Islet of Langerhans (tissue), 1 donor: ENCODE results near the gene CROCC.

ENCODE experiments used
- FAIRE-seq: peaks from one replicate; lab custom pipeline; 2011; peaks lifted over from hg19 to GRCh38; lab: Jason Lieb, UNC

The CROCC gene

GRCh38 chr1:16986560-16986959 is 64.8 kb downstream of the CROCC start:
- FAIRE-seq: no peak

GRCh38 chr1:16986962-16987361 is 65.2 kb downstream of the CROCC start:
- no peak for FAIRE-seq

- FAIRE-seq: no peak
Measured at GRCh38 chr1:16988210-16988609, 66.5 kb downstream of the CROCC start.

GRCh38 chr1:16989676-16990391 is 68.1 kb downstream of the CROCC start:
- FAIRE-seq: no peak

DNA sequence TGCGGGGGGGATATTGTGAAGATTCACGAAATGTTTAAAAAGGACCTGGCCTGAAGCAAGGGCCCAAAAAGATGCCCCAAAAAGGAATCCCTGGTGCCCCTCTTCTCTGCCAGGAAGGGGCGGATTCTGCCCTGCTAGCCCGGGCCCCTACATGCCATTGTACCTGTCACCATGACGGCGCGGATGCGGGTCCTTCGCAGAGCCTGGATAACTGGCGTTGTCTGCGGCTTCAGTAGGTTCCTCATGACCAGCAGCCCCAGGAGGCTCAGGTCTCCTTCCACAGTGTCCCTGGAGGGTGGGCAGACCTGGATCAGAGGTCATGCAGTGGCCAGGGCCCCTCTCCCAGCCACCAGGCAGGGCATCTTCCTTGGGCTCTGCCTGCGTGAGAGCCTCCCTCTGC is 69.8 kb downstream of the CROCC start:
- no peak for FAIRE-seq

GRCh38 chr1:16992102-16992501 is 70.4 kb downstream of the CROCC start:
- FAIRE-seq: no peak

GRCh38 chr1:16992675-16993074 is 70.9 kb downstream of the CROCC start:
- FAIRE-seq: no peak

GRCh38 chr1:16993521-16994038 is 71.8 kb downstream of the CROCC start:
- no peak for FAIRE-seq

- FAIRE-seq: no peak
Measured at GRCh38 chr1:16996845-16997244, 75.1 kb downstream of the CROCC start.

DNA sequence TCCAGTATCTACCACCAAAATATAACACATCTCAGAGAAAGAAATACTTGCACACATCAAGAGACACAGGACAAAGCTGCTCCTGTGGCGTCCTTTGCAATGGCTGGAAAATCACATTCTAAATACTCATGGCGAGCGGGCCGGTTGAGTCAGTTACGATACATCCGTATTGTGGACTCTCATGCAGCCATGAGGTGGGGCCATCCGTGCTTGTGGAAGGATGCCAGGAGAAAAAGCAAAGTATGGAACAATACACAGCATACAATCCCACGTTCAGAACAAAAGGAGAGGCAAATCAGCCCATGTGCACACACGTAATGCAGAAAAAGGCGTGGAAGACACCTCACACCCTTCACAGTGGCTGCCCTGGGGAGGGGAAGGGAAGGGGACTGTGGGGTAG is 76.9 kb downstream of the CROCC start:
- FAIRE-seq: no peak

- FAIRE-seq: no peak
Measured at GRCh38 chr1:16999863-17000262, 78.1 kb downstream of the CROCC start.

DNA sequence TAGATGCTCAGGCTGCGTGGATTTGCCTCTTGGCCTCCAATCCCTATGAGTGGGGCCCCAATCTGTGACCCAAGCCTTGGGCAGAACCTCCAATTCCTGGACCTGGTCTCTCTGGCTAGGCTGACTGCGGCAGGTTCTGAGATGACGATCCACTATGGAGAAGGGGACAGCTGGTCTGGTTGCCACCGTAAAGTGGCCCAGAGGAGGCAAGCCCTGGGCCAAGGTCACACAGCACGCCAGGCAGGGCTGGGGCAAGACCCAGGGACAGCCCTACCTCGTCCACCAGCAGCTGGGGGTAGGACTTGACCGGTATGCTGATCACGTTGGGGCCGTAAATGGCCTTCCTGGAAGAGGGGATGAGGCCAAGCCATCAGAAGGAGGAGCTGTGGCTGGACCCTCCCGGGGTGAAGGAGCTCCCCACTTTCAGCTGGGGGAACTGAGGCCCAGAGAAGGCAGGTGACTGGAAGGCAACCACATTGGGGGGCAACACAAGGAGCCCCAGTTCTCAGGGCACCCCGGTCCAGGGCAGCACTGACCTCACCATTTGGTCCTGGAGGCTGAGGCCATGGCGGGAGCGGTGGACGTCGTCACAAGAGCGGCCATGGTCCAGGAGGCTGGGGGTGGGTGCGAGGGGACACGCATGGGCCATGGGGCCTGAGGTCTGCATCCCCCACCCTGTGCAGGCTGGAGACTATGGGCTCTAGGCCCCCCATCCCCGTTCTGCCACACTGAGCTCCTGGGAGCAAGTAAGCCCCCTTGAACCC is 80.2 kb downstream of the CROCC start:
- FAIRE-seq: no peak

DNA sequence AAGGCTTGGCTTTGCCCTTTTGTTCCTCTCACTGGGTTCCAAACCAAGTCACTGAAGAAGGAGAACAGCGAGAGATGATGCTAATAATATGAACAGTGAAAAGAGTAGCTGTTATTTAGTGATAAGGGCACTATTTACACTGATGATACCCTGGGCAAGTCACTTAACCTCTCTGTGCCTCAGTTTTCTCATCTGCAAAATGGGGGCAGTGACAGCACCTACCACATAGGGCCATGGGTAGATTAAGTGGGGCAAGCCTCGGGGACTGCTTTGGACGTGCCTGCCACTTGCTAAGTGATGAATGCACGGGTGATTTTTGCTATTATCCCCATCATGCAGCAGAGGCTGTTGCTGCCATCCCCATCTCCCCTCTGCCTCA is 80.8 kb downstream of the CROCC start:
- FAIRE-seq: no peak

- no peak for FAIRE-seq
Measured at GRCh38 chr1:17004466-17005364, 83.0 kb downstream of the CROCC start.

DNA sequence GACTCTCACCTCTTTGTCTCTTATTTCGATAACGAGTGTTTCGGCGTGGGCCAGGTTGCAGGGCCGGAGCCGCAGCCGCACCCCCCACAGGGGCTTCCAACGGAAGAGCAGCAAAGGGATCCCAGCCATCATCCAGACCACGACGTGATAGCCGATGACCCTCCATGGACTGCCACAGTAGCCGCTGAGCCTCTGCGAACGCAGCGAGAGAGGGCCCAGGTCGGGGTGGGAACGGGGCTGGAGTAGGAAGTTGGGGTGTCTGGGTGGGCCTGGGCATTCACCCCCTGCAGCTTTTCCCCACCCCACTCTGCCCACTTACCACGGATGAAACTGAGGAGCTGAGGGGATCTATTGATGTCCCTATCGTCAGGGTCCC is 83.6 kb downstream of the CROCC start:
- no peak for FAIRE-seq

DNA sequence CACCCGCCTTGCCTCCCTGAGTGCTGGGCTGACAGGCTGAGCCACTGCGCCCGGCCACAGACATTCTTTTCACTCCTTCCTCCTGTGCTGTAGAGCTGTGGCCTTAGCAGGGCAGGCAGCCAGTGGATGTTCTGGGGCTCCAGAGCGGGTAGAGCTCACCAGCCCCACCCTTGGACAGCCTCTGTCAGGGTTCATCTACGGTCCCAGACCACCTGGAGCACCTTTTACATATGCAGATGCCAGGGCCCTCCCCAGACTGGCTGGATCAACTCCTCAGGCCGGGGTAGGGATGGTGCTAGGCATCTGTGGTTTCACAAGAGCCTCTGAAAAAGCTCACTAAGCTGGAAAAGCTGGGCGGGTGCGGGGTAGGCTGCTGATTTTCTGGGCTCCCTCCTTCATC is 85.4 kb downstream of the CROCC start:
- no peak for FAIRE-seq

- FAIRE-seq: no peak
Measured at GRCh38 chr1:17008208-17008855, 86.6 kb downstream of the CROCC start.

DNA sequence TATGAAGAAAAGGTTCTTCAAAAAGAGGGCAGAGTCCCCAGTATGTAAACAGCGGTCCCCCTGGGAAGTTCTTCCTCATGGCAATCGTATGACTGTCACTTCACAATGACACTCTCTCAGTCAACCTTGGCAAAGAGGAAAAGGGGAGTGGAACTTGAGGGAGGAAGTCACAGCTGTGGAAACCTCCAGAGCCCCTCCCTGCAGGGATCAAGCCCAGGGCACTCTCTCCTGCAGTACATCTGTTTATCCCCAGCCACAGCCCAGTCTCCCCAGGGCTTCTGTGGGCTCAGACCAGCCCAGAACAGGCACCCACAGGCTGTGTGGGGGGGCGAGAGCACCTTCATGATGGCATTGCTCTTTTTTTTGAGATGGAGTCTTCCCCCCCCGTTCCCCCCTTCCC is 88.0 kb downstream of the CROCC start:
- no peak for FAIRE-seq

DNA sequence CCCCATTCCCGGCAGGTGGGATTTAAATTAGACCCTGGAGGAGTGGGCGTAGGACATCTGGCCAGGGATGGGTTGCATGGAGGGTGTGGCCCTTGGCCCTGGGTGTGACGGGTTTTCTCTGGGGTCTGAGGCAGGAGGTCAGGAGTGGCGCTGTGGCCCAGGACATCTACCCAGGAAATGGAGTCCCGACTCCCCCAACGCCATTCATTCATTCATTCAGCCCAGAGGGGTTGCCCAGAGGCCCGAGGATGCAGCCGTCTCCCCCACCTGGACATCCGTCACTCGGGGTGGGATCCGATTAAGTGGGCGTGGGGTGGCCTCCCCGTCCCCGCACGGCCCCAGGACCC is 89.3 kb downstream of the CROCC start:
- FAIRE-seq: no peak

GRCh38 chr1:17011439-17012307 is 89.9 kb downstream of the CROCC start, which contains the start of gene ATP13A2:
TSS of gene ATP13A2 (minus strand) at chr1:17011928. CDS start at chr1:17011738, 190 bp downstream.
- FAIRE-seq: no peak

GRCh38 chr1:17012775-17013490 is 91.2 kb downstream of the CROCC start:
- no peak for FAIRE-seq
